GM10248 (cell line): ENCODE results near the gene CARD9.

Experiments used
- CTCF ChIA-PET: fragments of 300-600 bp; sonication (Branson Sonifier 250); formaldehyde crosslinking; extraction: SDS; loops from one replicate; lab custom pipeline; 2021; ENCODE audit warnings: antibody characterized with exemption; lab: Yijun Ruan, JAX
- POLR2A ChIA-PET: fragments of 350-650 bp; sonication (Branson Sonifier 250); formaldehyde crosslinking; extraction: SDS; loops from one replicate; lab custom pipeline; 2020; ENCODE audit warnings: antibody characterized with exemption; lab: Yijun Ruan, JAX
- DNase-seq: peaks from one replicate; pipeline ENCODE4 v3.0.0; 2012; ENCODE audit errors: extremely low spot score
- CTCF ChIP-seq: IDR thresholded peaks from 2 replicates; pipeline ENCODE4 v1.5.1; 2012; ENCODE audit warnings: mild to moderate bottlenecking, low read depth; ENCODE audit errors: extremely low read depth, missing control alignments, control extremely low read depth

CARD9 gene

GRCh38 chr9:136336156-136336870, 37.2 kb downstream of the CARD9 start:
- no peak for DNase-seq
- ChIA-PET CTCF (interaction anchor here (1.0 to 1.4 kb wide), 3 partner anchors 27 to 65 kb away, joined by 5 read pairs; partner anchors contain the start of gene DNLZ), POLR2A (no interaction called here)
- TF ChIP-seq CTCF, result no peak

GRCh38 chr9:136335296-136336155, 37.9 kb downstream of the CARD9 start:
- no peak for TF ChIP-seq CTCF
- no peak for DNase-seq
- CTCF ChIA-PET, result interaction anchor here (1.2 kb wide), 1 partner anchor 14 kb away, joined by 3 read pairs; no protein-coding TSS in a partner anchor
- POLR2A ChIA-PET, result no interaction called here

GRCh38 chr9:136334541-136334940, 38.9 kb downstream of the CARD9 start:
- no peak for DNase-seq
- ChIA-PET POLR2A (no interaction called here), CTCF (interaction anchor here (1.2 kb wide), 1 partner anchor 13 kb away, joined by 3 read pairs; no protein-coding TSS in a partner anchor)
- TF ChIP-seq CTCF, result no peak

- POLR2A ChIA-PET, result no interaction called here
- CTCF ChIA-PET, result no interaction called here
These were observed 40.0 kb downstream of the CARD9 start for GRCh38 chr9:136333486-136333885.

GRCh38 chr9:136333045-136333444, 40.4 kb downstream of the CARD9 start:
- no peak for DNase-seq
- ChIA-PET CTCF (no interaction called here), POLR2A (no interaction called here)
- no peak for TF ChIP-seq CTCF

More at GRCh38 chr9:136333486-136333885, 40.0 kb downstream of the CARD9 start:
- TF ChIP-seq CTCF, result no peak
- no peak for DNase-seq

GRCh38 chr9:136332482-136332983, 40.9 kb downstream of the CARD9 start:
- ChIA-PET CTCF (no interaction called here), POLR2A (no interaction called here)
- TF ChIP-seq CTCF, result no peak
- no peak for DNase-seq
